ENCODE results near the gene C1QL4. TPM values are rescaled to one million over a fixed set of nuclear protein-coding genes. Genes with fewer than 3 reads are reported as not detected.

Gene C1QL4
- total and polyA plus RNA-seq, 2 donors (not counting 1 experiment from before 2014, with no cell fraction given) = not detected

DNA sequence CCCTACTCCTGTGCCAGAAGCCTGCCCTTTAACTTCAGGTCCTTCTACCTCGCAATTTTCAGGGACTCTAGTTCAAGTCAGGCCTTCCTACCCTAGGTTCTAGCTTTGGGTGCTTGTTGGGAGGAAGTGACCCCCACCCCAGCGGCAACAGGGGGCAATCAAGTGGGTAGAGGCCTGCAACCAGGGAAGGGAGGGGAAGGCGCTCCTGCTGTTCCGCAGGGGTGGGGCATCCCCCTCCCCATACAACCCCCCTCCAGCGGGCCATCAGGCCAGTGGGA, 42.2 kb downstream of the C1QL4 start:
- Histone ChIP-seq H3K4me1 (ENCODE audit: control insufficient read depth in 2 of 2, insufficient read depth in 2 of 2, low read length in 2 of 2) (peaks cover 30 to 40% of the 10 kb centered on the region in 2 donors), H4K20me1 (ENCODE audit: control insufficient read depth, insufficient read depth, low read length, poor library complexity, severe bottlenecking) (no peaks in the 10 kb centered on the region), H3K36me3 (replicated peaks in 1 of 2; ENCODE audit: control extremely low read depth in 1 of 2, control insufficient read depth in 1 of 2, extremely low read depth in 1 of 2, insufficient read depth in 2 of 2, low read length in 1 of 2) (no peaks in the 10 kb centered on the region), H3K27ac (ENCODE audit: low read length in 2 of 2) (no peak overlapping the region), H3K79me2 (ENCODE audit: control insufficient read depth, insufficient read depth, low read length) (no peaks in the 10 kb centered on the region), H3K4me2 (replicated peaks; ENCODE audit: low read depth, low read length, poor library complexity, severe bottlenecking) (peak overlapping the region; percentile 49), H3K4me3 (ENCODE audit: control extremely low read depth in 1 of 5, extremely low read depth in 1 of 5, insufficient read depth in 1 of 5, low read depth in 2 of 5, low read length in 4 of 5) (no peak overlapping the region), H3K9ac (ENCODE audit: low read length) (no peak overlapping the region), H2AFZ (ENCODE audit: insufficient read depth, low read depth, low read length, poor library complexity, severe bottlenecking) (no peak overlapping the region), H3K27me3 (replicated peaks in 1 of 4; ENCODE audit: control extremely low read depth in 1 of 4, control insufficient read depth in 3 of 4, insufficient read depth in 4 of 4, low read length in 3 of 4) (peaks cover 0 to 59% (median 33%) of the 10 kb centered on the region in 4 experiments), H3K9me3 (ENCODE audit: control extremely low read depth in 1 of 3, control insufficient read depth in 2 of 3, insufficient read depth in 1 of 3, low read length in 2 of 3) (peaks cover 0 to 18% (median 0%) of the 10 kb centered on the region in 3 donors)
- H3K4me1 Mint-ChIP-seq = peaks cover 27% of the 10 kb centered on the region
- 20% methylated on average over 1 of the region's 5 CpGs for WGBS (ENCODE audit: insufficient coverage)
- ChIA-PET POLR2A (interaction anchor here (0.6 kb wide), 2 partner anchors 38 to 57 kb away, joined by 3 to 4 read pairs; no protein-coding TSS in a partner anchor), CTCF (interaction anchor here (0.8 to 13.4 kb wide), 10 partner anchors 18 to 219 kb away, joined by 3 to 125 read pairs (median 7); partner anchors contain the start of genes C1QL4, DNAJC22 and TROAP)
- intact Hi-C loops (cut with micrococcal nuclease) = no loop called here
- ATAC-seq (ENCODE audit: low read depth) (no peak), DNase-seq (no peak)
- no peaks in the 10 kb centered on the region for H3K9me3 Mint-ChIP-seq (ENCODE audit: insufficient read depth)
- H3K27me3 Mint-ChIP-seq = peaks cover 46% of the 10 kb centered on the region
- no peak overlapping the region for H3K27ac Mint-ChIP-seq
- H3K4me3 Mint-ChIP-seq = no peak overlapping the region
- TF ChIP-seq, protein P1, sequence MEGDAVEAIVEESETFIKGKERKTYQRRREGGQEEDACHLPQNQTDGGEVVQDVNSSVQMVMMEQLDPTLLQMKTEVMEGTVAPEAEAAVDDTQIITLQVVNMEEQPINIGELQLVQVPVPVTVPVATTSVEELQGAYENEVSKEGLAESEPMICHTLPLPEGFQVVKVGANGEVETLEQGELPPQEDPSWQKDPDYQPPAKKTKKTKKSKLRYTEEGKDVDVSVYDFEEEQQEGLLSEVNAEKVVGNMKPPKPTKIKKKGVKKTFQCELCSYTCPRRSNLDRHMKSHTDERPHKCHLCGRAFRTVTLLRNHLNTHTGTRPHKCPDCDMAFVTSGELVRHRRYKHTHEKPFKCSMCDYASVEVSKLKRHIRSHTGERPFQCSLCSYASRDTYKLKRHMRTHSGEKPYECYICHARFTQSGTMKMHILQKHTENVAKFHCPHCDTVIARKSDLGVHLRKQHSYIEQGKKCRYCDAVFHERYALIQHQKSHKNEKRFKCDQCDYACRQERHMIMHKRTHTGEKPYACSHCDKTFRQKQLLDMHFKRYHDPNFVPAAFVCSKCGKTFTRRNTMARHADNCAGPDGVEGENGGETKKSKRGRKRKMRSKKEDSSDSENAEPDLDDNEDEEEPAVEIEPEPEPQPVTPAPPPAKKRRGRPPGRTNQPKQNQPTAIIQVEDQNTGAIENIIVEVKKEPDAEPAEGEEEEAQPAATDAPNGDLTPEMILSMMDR (IDR thresholded peaks at IDR 0.05) = no peak
- no peak for TF ChIP-seq EZH2 (IDR thresholded peaks at IDR 0.05; ENCODE audit: borderline replicate concordance, insufficient read depth, low read depth, low read length, poor library complexity, severe bottlenecking)

GRCh38 chr12:49294086-49294803, 42.7 kb downstream of the C1QL4 start:
- H3K27me3 ChIP-seq (replicated peaks in 1 of 4; ENCODE audit: control extremely low read depth in 1 of 4, control insufficient read depth in 3 of 4, insufficient read depth in 4 of 4, low read length in 3 of 4) = peaks cover 0 to 61% (median 33%) of the 10 kb centered on the region in 4 experiments
- CTCF ChIA-PET = interaction anchor here (0.5 to 13.4 kb wide), 9 partner anchors 18 to 440 kb away, joined by 3 to 125 read pairs (median 6); partner anchors contain the start of genes C1QL4, DNAJC22 and TROAP

More at GRCh38 chr12:49294086-49294803, 42.7 kb downstream of the C1QL4 start:
- peaks cover 0 to 18% (median 0%) of the 10 kb centered on the region in 3 donors for H3K9me3 ChIP-seq (ENCODE audit: control extremely low read depth in 1 of 3, control insufficient read depth in 2 of 3, insufficient read depth in 1 of 3, low read length in 2 of 3)
- Mint-ChIP-seq H3K4me1 (peaks cover 27% of the 10 kb centered on the region), H3K27me3 (peaks cover 46% of the 10 kb centered on the region), H3K9me3 (ENCODE audit: insufficient read depth) (no peaks in the 10 kb centered on the region), H3K4me3 (no peak overlapping the region), H3K27ac (no peak overlapping the region)
- DNase-seq (no peak), ATAC-seq (ENCODE audit: low read depth) (no peak)
- intact Hi-C loops (cut with micrococcal nuclease) = no loop called here
- H3K4me2 ChIP-seq (replicated peaks; ENCODE audit: low read depth, low read length, poor library complexity, severe bottlenecking) = no peak overlapping the region
- TF ChIP-seq, protein P1 (IDR thresholded peaks at IDR 0.05) = no peak
- no peak for TF ChIP-seq EZH2 (IDR thresholded peaks at IDR 0.05; ENCODE audit: borderline replicate concordance, insufficient read depth, low read depth, low read length, poor library complexity, severe bottlenecking)
- H4K20me1 ChIP-seq (ENCODE audit: control insufficient read depth, insufficient read depth, low read length, poor library complexity, severe bottlenecking) = no peaks in the 10 kb centered on the region
- POLR2A ChIA-PET = interaction anchor here (0.6 kb wide), 1 partner anchor 39 kb away, joined by 3 read pairs; no protein-coding TSS in a partner anchor
- H3K4me3 ChIP-seq (ENCODE audit: control extremely low read depth in 1 of 5, extremely low read depth in 1 of 5, insufficient read depth in 1 of 5, low read depth in 2 of 5, low read length in 4 of 5) = no peak overlapping the region
- H3K36me3 ChIP-seq (replicated peaks in 1 of 2; ENCODE audit: control extremely low read depth in 1 of 2, control insufficient read depth in 1 of 2, extremely low read depth in 1 of 2, insufficient read depth in 2 of 2, low read length in 1 of 2) = no peaks in the 10 kb centered on the region
- 40% methylated on average over 1 of the region's 8 CpGs for WGBS (ENCODE audit: insufficient coverage)
- peaks cover 30 to 40% of the 10 kb centered on the region in 2 donors for H3K4me1 ChIP-seq (ENCODE audit: control insufficient read depth in 2 of 2, insufficient read depth in 2 of 2, low read length in 2 of 2)
- no peak overlapping the region for H2AFZ ChIP-seq (ENCODE audit: insufficient read depth, low read depth, low read length, poor library complexity, severe bottlenecking)
- H3K79me2 ChIP-seq (ENCODE audit: control insufficient read depth, insufficient read depth, low read length) = no peaks in the 10 kb centered on the region
- no peak overlapping the region for H3K27ac ChIP-seq (ENCODE audit: low read length in 2 of 2)
- no peak overlapping the region for H3K9ac ChIP-seq (ENCODE audit: low read length)
